Stimulated activated CD4-positive, alpha-beta T cell treated with anti-CD3 and anti-CD28 coated beads, Interleukin-1b, Interleukin-23, amount 100 ng/mL, for 48 hours (primary cell): Measurements from ENCODE around the gene EDIL3.

Source experiments
- DNase-seq: peaks from one replicate; pipeline ENCODE4 v3.0.0-alpha.2; 2020

EDIL3 gene

DNA sequence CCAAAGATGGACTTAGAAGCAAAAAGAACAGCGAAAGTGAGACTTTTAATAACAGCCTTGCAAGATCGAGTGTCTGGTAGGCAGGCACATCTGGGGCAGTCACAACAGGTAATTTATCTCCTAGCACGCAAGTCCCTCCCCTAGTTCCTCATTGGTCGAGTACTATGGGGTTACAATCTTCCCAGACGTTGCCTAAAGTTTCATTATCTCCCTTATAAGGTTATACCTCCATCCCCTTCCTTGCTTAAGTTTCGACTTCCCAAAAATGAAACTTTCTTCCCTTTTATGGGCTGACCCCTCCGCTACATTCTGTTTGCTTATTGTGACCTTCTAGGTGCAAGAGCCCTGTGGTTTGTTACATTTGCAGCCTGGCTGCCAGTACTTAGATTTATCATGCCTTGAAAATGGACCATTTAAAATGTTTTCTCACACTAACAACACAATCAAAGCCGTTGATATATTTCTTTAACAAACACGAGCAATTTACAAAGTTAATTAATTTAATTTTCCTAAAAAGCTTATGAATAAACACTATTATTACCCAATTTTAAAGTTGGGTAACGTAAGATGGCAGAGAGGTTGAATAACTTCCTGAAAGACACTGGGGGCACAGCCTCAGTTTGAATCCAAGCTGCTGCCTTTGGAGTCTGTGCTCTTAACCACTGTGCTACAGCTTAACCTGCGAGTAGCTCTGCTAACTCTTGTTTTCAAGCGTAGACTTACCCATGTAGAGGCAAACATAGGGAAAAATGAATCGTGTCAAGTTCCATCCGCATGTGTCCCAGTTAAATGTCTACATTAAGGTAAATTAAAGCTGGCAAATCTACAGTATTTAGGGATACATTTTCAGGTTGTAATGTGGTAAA, 91.7 kb downstream of the EDIL3 start:
- no peak for DNase-seq

DNA sequence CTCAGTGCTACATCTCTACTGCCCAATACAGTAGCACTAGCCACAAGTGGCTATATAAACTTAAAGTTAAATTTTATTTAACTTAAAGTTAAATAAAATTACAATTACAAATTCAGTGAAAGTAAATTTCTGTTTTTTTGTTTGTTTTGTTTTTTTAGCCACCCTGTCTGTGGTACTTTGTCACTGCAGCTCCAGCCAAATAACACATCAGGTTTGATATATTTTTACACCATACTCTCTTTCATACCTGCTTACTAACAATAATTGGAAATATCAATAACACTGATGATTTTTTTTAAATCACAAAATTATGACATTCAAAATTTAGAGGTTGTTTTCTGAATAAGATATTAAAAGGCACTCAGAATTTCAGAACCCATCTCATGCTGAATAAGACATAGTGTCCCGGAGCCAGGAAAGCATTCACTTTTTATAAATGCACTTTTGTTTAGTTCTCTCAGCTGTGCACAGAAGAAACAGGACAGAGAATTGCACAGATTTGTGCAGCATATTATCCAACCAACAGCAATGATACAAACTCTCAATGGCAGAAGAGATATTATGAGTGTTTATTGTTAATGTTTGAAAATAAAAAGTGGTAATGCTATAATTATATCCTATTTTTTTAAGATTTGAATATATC, 92.6 kb downstream of the EDIL3 start:
- no peak for DNase-seq

DNA sequence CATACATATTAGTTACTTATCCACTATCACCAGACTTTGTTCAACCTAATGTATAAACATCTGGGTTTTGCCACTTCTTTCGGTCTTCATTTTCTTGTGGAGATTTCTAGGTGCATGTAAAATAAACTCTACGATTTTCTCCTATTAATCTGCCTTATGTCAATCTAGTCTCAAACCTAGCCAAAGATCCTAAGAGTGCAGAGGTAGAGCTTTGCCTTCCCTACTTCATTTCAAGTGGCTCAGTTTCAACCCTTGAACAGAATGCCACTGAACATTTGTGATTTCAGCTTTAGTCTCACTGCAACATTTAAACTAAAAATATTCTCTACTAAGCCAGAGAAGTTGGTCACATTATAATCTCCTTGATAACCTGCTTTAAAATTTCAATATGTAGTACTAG, 94.0 kb downstream of the EDIL3 start:
- no peak for DNase-seq

DNA sequence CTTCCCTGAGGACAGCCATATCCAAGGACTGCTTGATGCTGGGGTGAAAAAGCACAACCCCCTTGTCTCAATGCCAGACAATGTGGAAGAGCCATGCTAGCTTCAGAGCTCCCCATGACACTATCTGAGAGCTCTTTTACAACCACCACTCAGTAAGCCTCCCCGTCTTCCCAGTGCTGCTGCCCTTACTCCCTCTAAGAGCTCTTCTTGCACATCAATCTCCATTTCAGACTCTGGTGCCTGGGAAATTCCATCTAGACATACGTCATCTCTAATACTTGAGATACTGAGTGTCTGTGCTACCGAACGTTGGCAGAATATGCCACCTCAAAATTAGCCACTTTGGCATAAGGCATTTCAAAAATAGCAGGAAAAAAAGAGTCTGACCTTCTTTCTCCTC, 94.5 kb downstream of the EDIL3 start:
- DNase-seq: no peak

DNA sequence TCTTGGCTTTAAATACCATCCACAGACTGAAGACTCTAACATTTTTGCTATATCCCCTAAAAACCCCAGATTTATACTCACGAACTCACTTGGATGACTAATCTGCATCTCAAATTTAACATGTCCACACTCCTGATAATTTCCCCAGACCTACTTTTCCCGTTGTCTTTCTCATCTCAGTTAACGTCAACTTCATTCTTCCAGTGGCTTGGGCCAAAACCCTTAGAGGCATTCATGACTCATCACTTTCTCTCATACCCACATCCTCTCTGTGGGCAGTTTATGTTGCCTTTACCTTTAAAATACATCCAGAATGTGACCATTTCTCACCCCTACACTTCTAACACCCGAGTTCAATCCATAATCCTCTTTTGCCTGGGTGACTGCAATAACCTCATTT, 96.7 kb downstream of the EDIL3 start:
- DNase-seq: no peak

DNA sequence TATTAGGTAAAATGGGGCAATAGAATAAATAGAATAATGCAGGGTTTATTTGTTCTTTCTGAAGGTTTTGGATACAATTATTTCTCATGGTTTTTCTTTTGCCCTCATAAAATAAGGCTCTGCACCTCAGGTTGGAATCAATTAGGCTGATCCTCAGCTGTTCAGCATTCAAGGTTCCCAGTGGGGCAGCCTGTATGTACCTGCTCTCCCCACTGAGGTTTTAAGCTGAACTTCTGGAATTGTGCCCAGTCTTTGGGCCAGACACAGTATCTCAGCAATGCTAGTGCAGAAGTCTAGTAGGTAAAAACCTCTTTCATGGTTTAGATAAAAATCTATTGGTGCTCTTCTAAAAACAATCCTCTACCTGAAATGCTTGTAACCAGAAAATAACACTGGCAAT, 98.0 kb downstream of the EDIL3 start:
- no peak for DNase-seq

DNA sequence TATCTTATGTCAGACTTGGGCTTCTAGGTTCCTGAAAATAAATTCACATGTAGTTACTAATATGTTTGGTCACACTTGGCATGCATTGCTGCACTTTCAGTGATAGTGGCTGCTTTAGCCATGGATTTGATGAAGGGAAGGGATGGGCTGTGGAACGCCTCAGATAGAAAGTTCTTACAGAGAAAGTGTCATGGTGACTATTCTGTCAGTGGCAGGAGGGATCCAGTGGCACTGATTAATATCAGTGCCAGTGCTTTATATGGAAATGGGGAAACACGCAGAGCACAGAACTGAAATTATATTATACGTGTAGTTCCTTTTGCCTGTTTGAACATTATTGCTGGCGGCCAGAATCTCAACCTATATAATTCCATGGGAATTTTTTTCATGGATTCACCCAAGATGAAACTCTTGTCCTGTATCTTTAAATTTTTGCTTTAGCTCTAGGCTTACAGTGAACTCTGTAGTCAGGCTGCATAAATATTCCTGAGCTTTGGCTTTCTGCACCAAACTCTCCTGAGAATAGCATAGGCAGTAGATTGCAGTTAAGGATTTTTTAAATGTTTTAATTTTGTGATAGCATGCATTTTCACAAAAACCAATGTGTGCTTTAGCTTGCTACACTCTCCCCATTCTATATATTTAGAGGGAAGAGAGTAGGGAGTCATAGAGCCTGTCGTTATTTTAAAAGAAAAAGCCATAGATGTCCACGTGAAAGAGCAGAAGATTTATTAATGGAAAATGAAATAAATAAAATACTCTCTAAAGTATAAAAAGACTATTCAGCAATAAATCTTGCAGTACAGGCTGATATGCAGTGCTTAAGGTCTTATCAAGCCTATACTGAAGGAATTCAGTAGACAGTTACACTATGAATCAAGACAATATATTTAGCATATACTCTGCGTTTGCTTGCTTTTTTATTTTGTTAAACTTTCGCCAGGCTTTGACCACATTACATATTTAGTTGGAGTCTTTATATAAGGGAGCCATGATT, 98.7 kb downstream of the EDIL3 start:
- no peak for DNase-seq

DNA sequence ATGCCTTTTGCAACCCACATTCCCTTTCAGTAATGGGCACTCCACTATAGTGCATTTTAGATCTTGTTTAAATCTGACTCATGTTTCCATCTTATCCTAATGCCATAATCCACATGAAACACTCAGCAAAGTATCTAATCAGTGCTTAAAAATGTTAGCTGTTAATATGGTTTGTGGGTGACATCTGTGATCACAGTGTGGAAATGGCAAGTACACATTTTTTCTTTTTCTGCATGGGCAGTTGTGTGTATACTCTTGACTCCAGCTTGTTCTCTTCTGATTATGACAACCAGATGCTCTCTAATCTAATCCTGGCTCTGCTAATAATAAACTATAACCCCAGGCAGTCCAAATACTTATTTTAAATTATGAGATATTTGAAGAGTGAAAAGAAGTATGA, 103.3 kb downstream of the EDIL3 start:
- DNase-seq: no peak

DNA sequence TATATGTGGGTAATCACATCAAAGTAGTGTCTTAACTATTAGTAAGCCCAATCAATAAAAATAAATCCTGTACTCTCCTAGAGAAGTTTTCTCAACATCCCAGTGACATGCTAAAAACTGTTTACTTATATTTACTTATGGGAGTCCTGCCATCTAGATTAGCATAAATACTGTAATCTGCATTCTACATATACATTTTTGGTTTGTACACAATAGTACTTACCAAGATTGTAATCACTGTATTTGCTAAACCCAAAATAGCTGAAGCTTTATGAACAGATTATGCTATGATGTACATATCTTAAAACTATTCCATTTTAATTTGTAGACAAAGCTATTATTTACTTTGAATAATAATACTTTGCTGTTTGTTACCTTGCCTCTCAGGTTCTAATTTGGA, 105.4 kb downstream of the EDIL3 start:
- DNase-seq: no peak

DNA sequence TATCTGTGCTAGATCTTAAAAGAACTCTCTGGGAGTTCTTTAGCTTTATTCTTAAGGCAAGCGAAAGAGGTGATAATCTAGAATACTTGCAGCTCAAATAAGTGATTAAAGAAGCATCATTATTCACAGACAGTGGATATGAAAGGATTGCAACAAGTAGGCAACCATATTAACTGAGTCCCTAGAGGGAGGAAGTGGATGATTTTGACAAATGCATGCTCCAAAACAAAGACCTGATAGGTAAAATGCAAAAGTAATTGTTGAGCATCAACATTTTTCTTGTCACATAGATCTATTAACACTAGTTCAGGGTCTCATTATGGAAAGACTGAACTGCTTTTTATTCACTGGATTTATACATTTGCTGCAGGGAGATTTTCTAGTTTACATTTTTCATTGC, 109.1 kb downstream of the EDIL3 start:
- no peak for DNase-seq

DNA sequence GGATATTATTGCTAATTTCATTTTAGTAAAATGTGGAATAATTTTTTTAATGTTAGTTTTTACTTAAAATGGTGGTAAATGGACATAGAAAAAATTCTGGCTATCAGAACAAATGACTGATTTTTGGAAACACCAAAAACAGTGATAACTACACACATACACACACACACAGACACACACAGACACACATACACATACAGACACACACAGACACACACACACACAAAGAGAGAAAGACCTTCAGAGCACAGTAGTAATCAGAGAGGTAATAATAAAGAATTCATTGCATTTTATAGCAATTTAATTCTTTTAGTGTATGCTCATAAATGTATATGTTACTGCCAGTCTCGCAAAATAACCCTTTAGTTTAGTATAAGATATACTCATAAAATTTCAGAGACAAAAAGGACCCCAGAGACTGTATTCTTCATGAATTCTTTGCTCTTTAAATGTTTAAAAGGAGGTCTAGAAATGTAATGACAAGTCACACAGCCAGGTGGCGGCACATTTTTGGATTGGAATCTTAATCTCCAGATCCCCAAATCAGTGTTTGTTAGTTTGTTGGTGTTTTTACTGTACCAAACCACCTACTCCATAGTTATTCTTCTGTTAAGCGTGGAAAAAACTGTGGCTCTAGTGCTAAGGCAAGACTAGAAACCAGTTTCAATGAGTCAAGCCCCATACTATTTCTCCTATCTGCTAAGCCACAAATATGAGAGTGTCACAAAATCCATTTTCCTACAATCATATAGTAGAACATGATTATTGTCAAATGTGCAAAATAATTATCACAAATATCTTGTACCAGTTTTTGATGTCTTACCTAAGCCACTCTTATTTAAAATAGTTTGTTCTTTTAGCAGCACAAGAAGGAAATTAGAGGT, 109.9 kb downstream of the EDIL3 start:
- DNase-seq: no peak

DNA sequence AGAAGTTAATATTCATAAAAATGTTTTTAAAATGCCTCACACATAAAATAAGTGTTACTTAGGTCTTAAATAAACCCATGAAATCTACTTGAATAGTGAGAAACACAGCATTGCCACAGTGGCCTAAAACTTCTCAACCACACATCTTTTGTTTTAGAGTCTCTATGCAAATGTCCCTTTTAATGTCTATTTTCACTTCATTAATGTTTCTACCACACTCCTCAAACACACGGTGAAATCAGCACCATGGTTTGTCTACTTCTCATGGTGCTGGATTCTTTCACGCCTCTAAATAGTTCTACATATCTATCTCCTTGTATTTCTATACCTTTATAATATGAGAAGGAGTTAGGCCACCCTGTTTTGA, 111.2 kb downstream of the EDIL3 start:
- no peak for DNase-seq

DNA sequence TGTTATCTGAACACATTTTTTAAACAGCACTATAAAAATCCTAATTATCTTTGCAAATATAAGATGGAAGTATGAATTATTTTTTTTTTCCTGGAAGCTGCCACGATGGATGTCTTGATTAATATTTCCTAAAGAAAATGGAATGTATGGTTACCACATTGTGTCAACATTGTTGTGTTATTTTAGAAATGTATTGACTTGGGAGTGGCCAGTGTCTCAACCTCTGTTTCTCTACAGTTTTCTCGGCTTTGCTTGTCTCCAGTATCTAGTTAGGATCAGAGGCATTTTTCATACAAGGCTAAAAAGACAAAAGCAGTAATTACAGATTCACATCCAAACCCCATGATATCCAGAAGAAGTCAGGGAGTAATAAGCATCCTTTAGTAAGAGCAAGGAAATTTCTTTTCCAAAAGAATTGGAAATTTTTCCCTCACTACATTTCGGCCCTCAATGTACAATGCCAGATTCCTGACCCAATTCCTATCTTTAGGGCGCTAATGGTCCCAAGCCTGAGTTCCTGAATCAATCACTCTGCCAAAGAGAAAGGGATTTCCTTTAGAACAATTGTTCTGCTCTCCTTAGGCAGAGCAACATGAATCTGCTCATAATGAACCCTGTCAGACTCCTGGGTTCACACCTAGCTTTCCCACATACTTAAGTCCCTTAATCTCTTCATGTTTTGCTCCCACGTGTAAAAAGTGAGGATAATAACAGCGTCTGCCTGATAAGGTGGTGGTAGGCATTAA, 111.7 kb downstream of the EDIL3 start:
- no peak for DNase-seq

DNA sequence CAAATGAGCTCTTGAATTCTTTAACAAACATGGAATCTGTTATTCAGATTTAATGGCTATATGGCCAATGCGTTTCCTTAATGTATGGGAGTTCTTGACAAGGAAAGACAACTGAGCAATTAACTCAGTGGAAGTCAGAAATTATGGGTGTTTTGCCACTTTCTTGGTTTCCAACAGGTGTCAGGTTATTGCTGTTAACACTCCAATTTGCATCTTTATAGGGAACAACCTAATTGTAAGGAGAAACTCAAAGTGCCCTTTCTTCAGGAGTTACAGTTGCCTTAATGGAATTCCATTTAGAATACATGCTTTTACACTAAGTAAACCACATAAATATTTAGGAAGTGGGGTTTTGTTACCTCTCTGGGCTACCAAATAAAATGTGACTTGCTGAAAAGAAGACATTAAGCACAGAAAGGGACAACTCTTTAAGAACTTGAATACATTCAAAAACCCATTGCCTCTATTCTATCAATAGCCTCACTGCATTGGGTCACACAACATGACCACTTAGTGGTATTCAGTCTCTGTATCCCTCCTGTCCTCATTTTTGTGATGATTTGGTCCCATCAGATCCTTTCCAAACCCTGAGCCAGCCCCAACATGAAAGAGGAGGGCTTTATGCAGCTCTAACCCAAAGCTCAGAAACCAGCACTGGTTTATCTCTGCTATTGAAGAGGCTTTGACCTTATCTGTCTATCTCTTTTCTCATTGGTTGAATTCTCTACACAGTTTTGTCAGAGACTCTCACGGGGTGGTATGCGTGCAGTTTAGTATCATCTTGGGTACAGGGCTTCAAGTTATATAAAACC, 118.7 kb downstream of the EDIL3 start:
- no peak for DNase-seq

DNA sequence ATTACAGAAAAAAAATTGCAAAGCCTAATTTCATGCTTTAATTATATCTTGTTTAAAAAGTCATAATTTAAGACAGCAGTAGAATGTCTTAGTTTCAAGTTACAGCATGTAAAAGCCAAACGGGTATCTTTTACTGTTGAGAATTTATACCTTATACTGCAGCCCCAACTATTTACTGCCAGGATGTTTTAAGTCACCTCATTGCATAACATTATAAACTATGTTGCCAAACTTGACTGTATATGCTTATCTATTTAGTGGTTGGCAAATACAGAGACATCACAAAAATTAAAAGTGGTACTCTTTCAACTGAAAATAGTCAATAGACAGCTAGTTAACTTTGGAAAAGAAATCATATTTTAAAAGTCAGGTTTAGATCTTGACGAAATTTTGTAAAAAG, 119.5 kb downstream of the EDIL3 start:
- DNase-seq: no peak

DNA sequence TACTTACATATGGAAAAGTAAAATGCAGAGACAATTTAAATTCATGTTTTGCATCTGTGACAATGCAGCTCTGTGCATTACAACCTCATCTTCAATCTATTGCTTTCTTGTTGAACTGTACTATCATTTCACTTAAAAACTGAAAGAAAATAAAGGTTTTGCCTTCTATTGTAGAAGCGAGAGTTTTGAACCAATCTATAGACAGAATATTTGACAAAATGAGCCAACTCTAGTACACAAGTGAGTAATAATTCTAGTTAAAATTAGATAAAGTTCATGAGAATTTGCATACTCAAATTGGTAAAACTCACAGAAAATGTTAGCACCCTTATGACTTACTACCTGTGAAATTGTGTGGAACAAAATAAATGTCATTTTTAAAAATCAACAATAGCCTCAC, 123.7 kb downstream of the EDIL3 start:
- no peak for DNase-seq

DNA sequence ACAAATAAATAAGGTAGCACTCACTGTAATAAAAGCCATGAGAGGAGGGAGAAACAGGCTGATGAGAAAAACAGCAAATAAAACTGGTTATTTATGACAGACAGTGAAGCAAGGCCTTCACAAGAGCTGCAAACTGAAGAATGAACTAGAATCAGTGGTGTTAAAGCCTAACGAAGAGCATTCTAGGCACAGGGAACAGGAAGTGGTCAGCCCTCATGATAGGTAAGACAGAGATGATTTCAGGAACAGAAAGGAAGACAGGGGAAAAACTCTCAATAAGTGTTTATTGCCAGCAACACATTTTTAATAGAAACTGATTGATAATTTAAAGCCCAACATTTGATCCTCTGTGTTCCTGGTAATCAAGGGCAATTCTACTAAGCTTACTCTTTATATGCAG, 124.5 kb downstream of the EDIL3 start:
- DNase-seq: no peak

DNA sequence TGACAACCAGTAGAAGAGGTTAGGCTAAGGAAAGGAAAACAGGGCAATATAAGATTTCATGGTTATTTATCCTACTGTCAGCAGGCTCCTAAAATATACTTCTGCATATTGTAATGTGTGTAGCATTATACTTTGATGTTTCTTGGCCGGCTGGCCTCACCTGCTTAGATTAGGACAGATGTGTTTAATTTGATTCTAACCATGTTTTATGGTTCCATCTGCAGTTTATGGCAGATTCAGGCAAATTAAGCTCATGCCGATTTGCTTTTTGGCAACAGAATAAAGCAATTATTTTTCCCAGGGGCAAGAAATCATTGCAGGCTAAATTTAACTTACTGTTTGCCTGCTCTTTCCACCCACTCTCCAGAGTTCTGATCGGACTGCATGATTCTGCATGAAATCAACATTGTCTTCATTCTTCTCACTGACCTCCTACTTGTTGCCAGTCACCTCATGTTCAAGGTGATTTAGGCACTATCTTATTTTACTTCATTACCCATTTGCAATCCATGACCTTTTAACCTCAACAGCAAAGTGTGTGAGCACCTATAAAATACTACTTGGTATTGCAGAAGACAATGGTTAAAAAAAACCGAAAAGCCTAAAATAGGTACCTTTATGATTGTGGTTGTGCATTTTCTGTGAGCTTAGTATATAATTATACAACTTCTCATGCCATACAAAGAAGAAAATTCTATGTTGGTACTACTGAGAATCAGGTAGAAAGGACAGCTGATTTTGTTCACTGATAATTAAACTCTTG, 125.2 kb downstream of the EDIL3 start:
- no peak for DNase-seq

DNA sequence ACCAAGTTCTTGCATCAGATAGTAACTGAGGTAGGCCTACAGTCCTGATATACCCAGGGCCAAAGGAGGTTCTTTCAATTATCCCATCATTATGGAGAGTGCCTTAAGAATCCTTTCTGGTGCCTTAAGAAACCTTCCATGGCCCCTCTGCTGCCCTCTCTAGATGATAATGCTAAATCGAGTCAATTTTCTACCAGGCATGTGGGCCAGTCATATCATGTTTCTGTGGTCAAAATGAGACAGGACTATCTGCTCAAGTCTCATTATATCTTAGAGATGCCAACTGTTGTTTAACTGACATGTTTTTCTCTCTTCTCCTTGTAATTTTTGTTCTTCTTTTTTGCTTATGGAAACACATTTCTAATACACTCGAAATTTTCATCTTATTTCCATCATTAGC, 127.6 kb downstream of the EDIL3 start:
- DNase-seq: no peak

DNA sequence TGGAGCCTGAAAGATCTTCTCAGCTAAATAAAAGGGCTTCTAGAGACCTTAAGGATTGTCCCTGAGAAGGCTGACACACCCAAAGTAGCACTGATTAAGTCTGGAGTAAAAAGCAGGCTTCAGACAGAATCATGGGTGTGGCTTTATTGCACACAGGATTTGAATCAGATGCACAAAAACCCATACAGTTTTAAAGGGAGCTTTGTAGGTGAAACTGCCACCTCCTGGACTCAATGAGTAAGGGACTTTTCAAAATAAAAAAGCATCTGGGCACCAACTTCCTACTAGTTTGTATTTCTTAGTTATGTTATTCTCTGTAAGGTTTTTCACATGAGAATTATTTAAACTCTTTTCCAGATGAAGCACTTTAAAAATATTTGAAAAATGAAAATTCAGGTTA, 129.4 kb downstream of the EDIL3 start:
- no peak for DNase-seq
